ENCODE data around the gene RAB28.
A peak's percentile ranks its signal among the peaks of the same experiment; 100 is the strongest.

RAB28 gene

GRCh38 chr4:13515268-13515667 is 31.1 kb upstream of the RAB28 start:
- DNase-seq, result no peak
- in situ Hi-C loops (cut with HindIII; ENCODE audit: low pct_ligation_motif_present, low pct_unique_long_range_greater_than_20kb, low sequenced_read_pairs), result no loop called here

DNA sequence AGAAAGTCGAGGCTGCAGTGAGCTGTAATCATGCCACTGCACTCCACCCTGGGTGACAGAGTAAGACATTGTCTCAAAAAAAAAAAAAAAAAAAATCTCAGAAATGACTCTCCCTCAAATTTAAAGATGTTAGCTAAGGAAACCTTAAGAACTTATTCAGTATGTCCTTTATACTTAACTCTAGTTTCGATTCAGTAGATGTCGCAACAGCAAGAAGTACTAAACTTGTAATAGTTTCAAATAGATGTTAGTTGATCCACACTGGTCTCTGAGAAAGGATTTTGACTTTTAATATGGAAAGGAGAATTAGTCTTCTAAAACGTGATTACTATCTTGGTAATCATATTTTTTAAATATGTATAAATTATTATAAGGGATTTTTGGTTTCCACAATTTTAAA is 30.6 kb upstream of the RAB28 start:
- in situ Hi-C loops (cut with HindIII; ENCODE audit: low pct_ligation_motif_present, low pct_unique_long_range_greater_than_20kb, low sequenced_read_pairs), result no loop called here
- DNase-seq, result no peak

- in situ Hi-C loops (cut with HindIII; ENCODE audit: low pct_ligation_motif_present, low pct_unique_long_range_greater_than_20kb, low sequenced_read_pairs), result no loop called here
- DNase-seq, result peak; percentile 59
Observed at GRCh38 chr4:13511101-13511500, 27.0 kb upstream of the RAB28 start.

- DNase-seq, result no peak
- in situ Hi-C loops (cut with HindIII; ENCODE audit: low pct_ligation_motif_present, low pct_unique_long_range_greater_than_20kb, low sequenced_read_pairs), result no loop called here
Observed at GRCh38 chr4:13509442-13509841, 25.3 kb upstream of the RAB28 start.

GRCh38 chr4:13504374-13504773 is 20.2 kb upstream of the RAB28 start:
- in situ Hi-C loops (cut with HindIII; ENCODE audit: low pct_ligation_motif_present, low pct_unique_long_range_greater_than_20kb, low sequenced_read_pairs), result no loop called here
- no peak for DNase-seq

GRCh38 chr4:13498469-13498868 is 14.3 kb upstream of the RAB28 start:
- DNase-seq, result no peak
- in situ Hi-C loops (cut with HindIII; ENCODE audit: low pct_ligation_motif_present, low pct_unique_long_range_greater_than_20kb, low sequenced_read_pairs), result no loop called here

DNA sequence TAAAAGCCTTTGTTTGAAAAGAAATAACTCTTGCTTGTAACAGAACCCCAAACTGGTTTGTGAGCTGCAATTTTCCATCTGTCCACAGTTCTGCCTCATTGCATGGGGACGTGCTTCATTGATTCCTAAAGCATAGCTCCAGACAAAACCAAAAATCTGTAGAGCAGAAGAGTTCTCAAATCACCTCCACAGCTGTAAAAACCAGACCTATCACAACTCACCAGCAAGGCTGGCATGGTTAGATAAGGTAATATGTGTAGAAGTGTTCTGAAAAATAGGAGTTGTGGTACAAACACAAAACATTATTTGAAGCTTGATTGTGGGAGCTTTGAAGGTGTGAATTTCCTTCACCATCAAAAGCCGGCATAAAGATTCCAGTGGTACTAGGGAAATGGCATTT is 12.5 kb upstream of the RAB28 start:
- in situ Hi-C loops (cut with HindIII; ENCODE audit: low pct_ligation_motif_present, low pct_unique_long_range_greater_than_20kb, low sequenced_read_pairs), result no loop called here
- no peak for DNase-seq

- in situ Hi-C loops (cut with HindIII; ENCODE audit: low pct_ligation_motif_present, low pct_unique_long_range_greater_than_20kb, low sequenced_read_pairs), result no loop called here
- DNase-seq, result no peak
Observed at GRCh38 chr4:13495753-13496152, 11.6 kb upstream of the RAB28 start.

GRCh38 chr4:13493793-13494192 is 9.7 kb upstream of the RAB28 start:
- no peak for DNase-seq
- in situ Hi-C loops (cut with HindIII; ENCODE audit: low pct_ligation_motif_present, low pct_unique_long_range_greater_than_20kb, low sequenced_read_pairs), result no loop called here

GRCh38 chr4:13492747-13493146 is 8.6 kb upstream of the RAB28 start:
- in situ Hi-C loops (cut with HindIII; ENCODE audit: low pct_ligation_motif_present, low pct_unique_long_range_greater_than_20kb, low sequenced_read_pairs), result no loop called here
- DNase-seq, result no peak

DNA sequence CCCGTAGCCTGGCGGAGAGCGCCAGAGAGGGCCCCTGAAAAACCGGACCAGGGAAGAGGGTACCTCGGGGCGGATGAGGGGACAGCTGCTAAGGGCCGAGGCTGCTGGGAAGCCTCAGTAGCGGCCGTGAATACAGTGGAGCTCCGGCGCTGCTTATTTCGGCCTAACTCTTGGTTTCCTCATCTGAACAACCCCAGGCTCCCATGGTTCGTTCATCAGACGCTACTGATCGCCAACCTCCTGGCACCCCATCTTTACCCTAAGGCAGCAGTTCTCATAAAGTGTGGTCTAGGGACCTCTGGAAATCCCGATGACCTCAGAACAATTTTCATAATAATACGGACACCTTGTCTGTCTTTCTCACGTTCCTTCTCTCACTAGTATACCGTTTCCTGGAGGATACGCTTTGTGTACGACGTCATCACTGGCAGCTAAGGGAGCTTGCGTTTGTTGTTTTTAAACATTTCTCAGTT is 645 bp upstream of the RAB28 start:
- peak; percentile 27 for DNase-seq
- in situ Hi-C loops (cut with HindIII; ENCODE audit: low pct_ligation_motif_present, low pct_unique_long_range_greater_than_20kb, low sequenced_read_pairs), result no loop called here

- in situ Hi-C loops (cut with HindIII; ENCODE audit: low pct_ligation_motif_present, low pct_unique_long_range_greater_than_20kb, low sequenced_read_pairs), result no loop called here
- DNase-seq, result peak; percentile 74
Observed at GRCh38 chr4:13483768-13484121, 395 bp downstream of the RAB28 start.

- in situ Hi-C loops (cut with HindIII; ENCODE audit: low pct_ligation_motif_present, low pct_unique_long_range_greater_than_20kb, low sequenced_read_pairs), result no loop called here
- DNase-seq, result peak; percentile 15
Observed at GRCh38 chr4:13483136-13483767, 888 bp downstream of the RAB28 start.

- DNase-seq, result peak; percentile 43
- in situ Hi-C loops (cut with HindIII; ENCODE audit: low pct_ligation_motif_present, low pct_unique_long_range_greater_than_20kb, low sequenced_read_pairs), result no loop called here
Observed at GRCh38 chr4:13481569-13481968, 2.6 kb downstream of the RAB28 start.

DNA sequence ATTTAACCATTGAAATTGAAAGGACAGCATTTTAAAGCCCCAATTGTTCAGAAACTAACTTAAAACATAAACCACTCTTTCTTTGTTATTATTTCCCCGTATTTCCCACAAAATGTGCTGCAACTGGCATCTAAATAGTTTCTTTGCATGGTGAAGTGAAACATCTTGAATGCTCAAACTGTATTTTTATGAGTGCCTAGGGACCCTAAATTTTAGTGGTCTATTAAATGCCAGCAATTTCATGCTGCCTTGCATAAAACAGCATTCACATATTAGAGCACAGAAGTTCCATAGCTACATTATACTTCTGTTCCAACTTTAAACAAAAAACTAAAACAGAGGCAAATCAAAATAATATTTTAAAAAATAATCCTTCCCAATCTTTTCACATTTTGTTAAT is 5.4 kb downstream of the RAB28 start:
- in situ Hi-C loops (cut with HindIII; ENCODE audit: low pct_ligation_motif_present, low pct_unique_long_range_greater_than_20kb, low sequenced_read_pairs), result no loop called here
- DNase-seq, result no peak

- in situ Hi-C loops (cut with HindIII; ENCODE audit: low pct_ligation_motif_present, low pct_unique_long_range_greater_than_20kb, low sequenced_read_pairs), result no loop called here
- no peak for DNase-seq
Observed at GRCh38 chr4:13478131-13478530, 6.0 kb downstream of the RAB28 start.

DNA sequence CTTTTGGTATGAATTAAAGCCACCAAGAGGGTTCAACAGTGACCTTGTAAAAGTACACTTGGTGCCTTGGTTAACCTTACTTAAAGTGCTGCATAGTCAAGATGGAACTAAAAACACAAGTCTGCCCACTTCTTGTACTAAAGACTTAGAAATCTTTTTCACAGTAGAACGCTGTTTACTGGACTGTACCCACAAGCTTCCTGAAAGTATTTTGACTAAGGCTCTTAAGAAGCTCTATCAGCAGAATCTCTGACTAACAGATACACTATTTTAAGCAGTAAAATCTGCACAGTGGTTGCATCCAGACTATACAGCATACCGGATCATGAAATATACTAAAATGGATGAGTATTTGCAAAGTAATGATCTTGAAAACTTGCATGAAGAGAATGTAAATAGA is 7.2 kb downstream of the RAB28 start:
- in situ Hi-C loops (cut with HindIII; ENCODE audit: low pct_ligation_motif_present, low pct_unique_long_range_greater_than_20kb, low sequenced_read_pairs), result no loop called here
- DNase-seq, result peak; percentile 49

DNA sequence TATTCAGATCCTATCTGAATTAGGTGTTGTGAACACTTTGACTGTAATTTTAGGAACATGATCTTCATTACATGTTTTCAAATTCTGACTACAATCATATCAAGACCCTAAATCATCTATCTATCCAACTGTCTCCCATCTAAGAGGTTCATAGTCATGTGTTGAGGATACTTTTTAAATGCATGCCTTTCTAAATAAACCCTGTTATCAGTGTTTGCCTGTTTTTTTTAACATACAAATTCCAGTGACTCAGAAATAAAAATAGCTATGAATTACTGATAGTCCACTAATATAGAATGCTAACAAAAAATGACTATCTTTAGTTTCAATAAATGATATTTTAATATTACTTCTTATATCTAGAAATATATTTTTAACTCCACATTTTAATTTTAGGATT is 8.0 kb downstream of the RAB28 start:
- in situ Hi-C loops (cut with HindIII; ENCODE audit: low pct_ligation_motif_present, low pct_unique_long_range_greater_than_20kb, low sequenced_read_pairs), result no loop called here

GRCh38 chr4:13471400-13471799 is 12.7 kb downstream of the RAB28 start:
- DNase-seq, result no peak
- in situ Hi-C loops (cut with HindIII; ENCODE audit: low pct_ligation_motif_present, low pct_unique_long_range_greater_than_20kb, low sequenced_read_pairs), result no loop called here

More for the DNA sequence above, 8.0 kb downstream of the RAB28 start:
- DNase-seq, result no peak

GRCh38 chr4:13470379-13470778 is 13.8 kb downstream of the RAB28 start:
- no peak for DNase-seq
- in situ Hi-C loops (cut with HindIII; ENCODE audit: low pct_ligation_motif_present, low pct_unique_long_range_greater_than_20kb, low sequenced_read_pairs), result no loop called here

- no peak for DNase-seq
- in situ Hi-C loops (cut with HindIII; ENCODE audit: low pct_ligation_motif_present, low pct_unique_long_range_greater_than_20kb, low sequenced_read_pairs), result no loop called here
Observed at GRCh38 chr4:13464973-13465372, 19.2 kb downstream of the RAB28 start.

All from ACHN (cell line).